Rectal smooth muscle tissue (tissue), 1 donor: ENCODE measurements around the gene KCNC3.
A peak's percentile ranks its signal among the peaks of the same experiment; 100 is the strongest.

Experiments used
- H3K27ac ChIP-seq: one replicate; pipeline ENCODE4 v1.7.0; 2013; ENCODE audit warnings: low read depth, low read length, inconsistent platforms
- H3K27me3 ChIP-seq: one replicate; pipeline ENCODE4 v1.7.0; 2013; ENCODE audit warnings: low read length; ENCODE audit not compliant: control insufficient read depth, insufficient read depth
- H3K36me3 ChIP-seq: one replicate; pipeline ENCODE4 v1.7.0; 2013; ENCODE audit warnings: low read length; ENCODE audit not compliant: control insufficient read depth, insufficient read depth
- H3K4me1 ChIP-seq: one replicate; pipeline ENCODE4 v1.7.0; 2013; ENCODE audit warnings: low read length; ENCODE audit not compliant: control insufficient read depth, insufficient read depth
- H3K4me3 ChIP-seq: one replicate; pipeline ENCODE4 v1.7.0; 2013; ENCODE audit warnings: low read length
- H3K9ac ChIP-seq: one replicate; pipeline ENCODE4 v1.7.0; 2013; ENCODE audit warnings: low read length

KCNC3 gene

GRCh38 chr19:50329146-50329925 lies at the start of gene KCNC3:
Gene KCNC3 (minus strand): TSS chr19:50329377. CDS start chr19:50329082, 295 bp downstream.
- Histone ChIP-seq H3K36me3 (no peaks in the 10 kb centered on the region), H3K4me1 (no peaks in the 10 kb centered on the region), H3K27me3 (peaks cover 34% of the 10 kb centered on the region), H3K9ac (no peak within 1 kb of the TSS), H3K27ac (no peak within 1 kb of the TSS), H3K4me3 (peak within 1 kb of the TSS; percentile 35)

GRCh38 chr19:50378863-50379236 lies 49.7 kb upstream of the KCNC3 start:
- Histone ChIP-seq H3K27ac (no peak overlapping the region), H3K27me3 (no peaks in the 10 kb centered on the region), H3K4me3 (no peak overlapping the region), H3K9ac (no peak overlapping the region), H3K4me1 (no peaks in the 10 kb centered on the region), H3K36me3 (peaks cover 40% of the 10 kb centered on the region)

DNA sequence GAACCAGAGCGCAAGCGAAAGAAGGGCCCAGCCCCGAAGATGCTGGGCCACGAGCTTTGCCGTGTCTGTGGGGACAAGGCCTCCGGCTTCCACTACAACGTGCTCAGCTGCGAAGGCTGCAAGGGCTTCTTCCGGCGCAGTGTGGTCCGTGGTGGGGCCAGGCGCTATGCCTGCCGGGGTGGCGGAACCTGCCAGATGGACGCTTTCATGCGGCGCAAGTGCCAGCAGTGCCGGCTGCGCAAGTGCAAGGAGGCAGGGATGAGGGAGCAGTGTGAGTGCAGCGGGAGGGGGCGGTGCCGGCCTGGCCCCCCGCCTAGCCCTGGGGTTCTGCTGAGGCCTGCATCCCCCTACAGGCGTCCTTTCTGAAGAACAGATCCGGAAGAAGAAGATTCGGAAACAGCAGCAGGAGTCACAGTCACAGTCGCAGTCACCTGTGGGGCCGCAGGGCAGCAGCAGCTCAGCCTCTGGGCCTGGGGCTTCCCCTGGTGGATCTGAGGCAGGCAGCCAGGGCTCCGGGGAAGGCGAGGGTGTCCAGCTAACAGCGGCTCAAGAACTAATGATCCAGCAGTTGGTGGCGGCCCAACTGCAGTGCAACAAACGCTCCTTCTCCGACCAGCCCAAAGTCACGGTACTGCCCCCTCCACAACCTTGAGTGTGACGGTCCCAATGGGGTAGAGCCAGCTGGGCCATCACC lies 49.1 kb upstream of the KCNC3 start:
- H3K27ac ChIP-seq, result no peak overlapping the region
- H3K36me3 ChIP-seq, result peaks cover 40% of the 10 kb centered on the region
- no peak overlapping the region for H3K9ac ChIP-seq
- H3K27me3 ChIP-seq, result no peaks in the 10 kb centered on the region
- no peaks in the 10 kb centered on the region for H3K4me1 ChIP-seq
- H3K4me3 ChIP-seq, result no peak overlapping the region

- Histone ChIP-seq H3K27me3 (no peaks in the 10 kb centered on the region), H3K4me1 (no peaks in the 10 kb centered on the region), H3K27ac (no peak overlapping the region), H3K4me3 (no peak overlapping the region), H3K9ac (no peak overlapping the region), H3K36me3 (peaks cover 38% of the 10 kb centered on the region)
Measured at GRCh38 chr19:50377517-50377916, 48.3 kb upstream of the KCNC3 start.

DNA sequence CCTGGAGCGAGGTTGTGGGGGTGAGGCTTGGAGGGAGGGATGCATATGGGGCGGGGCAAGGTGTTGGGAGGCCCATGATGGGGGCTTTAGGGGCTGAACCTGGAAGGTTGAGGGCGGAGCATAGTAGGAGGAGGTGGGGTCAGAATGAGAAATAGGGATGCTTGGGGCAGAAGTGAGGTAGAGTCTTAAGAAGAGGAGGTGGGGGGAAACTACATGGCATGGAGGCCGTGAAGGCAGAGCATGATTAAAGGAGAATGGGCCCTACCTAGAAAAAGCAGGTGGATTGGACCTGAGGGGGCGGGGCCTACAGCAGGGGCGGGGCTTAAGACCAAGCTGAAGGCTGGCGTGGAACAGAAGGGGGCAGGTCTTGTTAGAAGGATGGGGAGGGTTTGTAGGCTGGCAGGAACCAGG lies 47.9 kb upstream of the KCNC3 start:
- Histone ChIP-seq H3K27ac (no peak overlapping the region), H3K36me3 (peaks cover 36% of the 10 kb centered on the region), H3K27me3 (no peaks in the 10 kb centered on the region), H3K4me1 (no peaks in the 10 kb centered on the region), H3K4me3 (peak overlapping the region; percentile 19), H3K9ac (no peak overlapping the region)

DNA sequence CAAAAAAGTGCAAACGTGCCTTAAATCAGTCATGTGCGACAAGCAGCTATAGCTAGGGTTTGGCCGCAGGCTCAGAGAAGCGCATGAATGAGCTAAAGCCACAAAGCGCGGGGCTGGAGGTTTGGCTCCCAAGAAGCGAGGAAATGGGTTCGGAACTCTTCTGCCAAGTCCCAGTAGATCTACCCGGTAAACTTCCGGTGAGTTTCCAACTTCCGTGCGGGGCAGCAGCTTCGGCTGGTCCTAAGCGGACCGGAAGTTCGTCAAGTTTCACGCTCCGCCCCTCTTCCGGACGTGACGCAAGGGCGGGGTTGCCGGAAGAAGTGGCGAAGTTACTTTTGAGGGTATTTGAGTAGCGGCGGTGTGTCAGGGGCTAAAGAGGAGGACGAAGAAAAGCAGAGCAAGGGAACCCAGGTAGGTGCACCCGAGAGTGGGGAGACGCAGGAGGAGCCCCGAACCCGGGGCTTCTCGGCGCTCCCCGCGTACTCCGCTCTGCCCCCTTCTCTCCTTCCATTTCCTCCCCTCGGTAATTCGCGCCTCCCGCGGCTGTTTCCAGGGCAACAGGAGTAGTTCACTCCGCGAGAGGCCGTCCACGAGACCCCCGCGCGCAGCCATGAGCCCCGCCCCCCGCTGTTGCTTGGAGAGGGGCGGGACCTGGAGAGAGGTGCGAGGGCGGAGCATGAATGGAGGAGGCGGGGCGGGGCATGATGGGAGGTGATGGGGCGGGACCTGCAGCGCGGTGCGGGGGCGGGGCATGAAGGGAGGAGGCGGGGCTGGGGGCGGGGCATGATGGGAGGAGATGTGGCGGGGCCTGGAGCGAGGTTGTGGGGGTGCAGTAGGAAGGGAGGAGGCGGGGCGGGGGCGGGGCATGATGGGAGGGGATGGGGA lies 47.2 kb upstream of the KCNC3 start, which contains the start of gene NR1H2:
Gene NR1H2 (plus strand): TSS at position 292 of the 885 bp plus-strand sequence. CDS start 1,149 bp downstream, outside the sequence.
- Histone ChIP-seq H3K4me1 (no peaks in the 10 kb centered on the region), H3K27ac (peak within 1 kb of the TSS; percentile 99), H3K27me3 (no peaks in the 10 kb centered on the region), H3K9ac (peak within 1 kb of the TSS; percentile 99), H3K36me3 (peaks cover 31% of the 10 kb centered on the region), H3K4me3 (peak within 1 kb of the TSS; percentile 96)

GRCh38 chr19:50371914-50372475 lies 42.8 kb upstream of the KCNC3 start:
- Histone ChIP-seq H3K27me3 (no peaks in the 10 kb centered on the region), H3K9ac (no peak overlapping the region), H3K4me1 (no peaks in the 10 kb centered on the region), H3K27ac (no peak overlapping the region), H3K4me3 (no peak overlapping the region), H3K36me3 (no peaks in the 10 kb centered on the region)

DNA sequence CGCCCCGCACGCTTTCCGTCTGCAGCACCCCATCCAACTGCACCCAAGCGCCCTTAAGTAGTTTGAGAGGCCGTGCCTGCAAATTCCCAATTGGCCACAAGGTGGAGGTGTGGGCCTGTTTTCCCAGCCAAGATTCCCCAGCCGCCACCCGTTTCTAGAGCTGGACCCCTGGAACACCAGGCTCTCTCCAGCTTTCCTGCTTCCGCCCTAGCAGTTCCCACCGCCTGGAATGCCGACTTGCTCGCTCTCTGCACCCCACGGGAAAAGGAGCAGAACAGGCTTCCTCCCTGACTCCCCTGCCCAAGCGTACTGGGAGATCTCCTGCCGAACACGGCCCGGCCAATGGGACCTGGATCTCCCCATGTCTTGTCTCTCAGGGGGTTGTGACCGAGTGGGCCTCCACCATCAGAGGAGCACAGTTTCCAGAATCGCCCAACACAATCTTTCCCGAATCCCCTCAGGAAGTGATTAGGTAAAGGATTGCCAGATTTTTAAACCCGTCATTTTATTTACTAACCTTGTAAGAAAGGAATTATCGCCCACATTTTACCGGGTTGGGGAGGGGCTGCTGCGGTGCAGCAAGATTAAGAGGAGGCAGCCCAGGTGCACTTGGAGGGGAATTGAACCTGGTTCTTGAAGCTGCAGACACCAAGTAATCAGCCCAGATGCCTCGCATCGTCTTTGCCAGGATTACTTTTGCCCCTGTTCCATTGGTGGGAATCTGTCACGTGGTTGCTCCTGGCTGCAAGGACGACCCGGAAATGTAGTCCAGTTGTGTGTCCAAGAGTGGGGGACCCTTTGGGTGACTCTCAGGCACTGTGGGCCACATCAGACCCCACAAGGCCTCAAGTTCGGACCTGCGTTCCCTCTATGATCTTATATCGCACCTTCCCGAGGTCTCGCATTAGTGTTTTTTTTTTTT lies 39.7 kb upstream of the KCNC3 start:
- Histone ChIP-seq H3K4me3 (peak overlapping the region; percentile 84), H3K27ac (peak overlapping the region; percentile 70), H3K4me1 (no peaks in the 10 kb centered on the region), H3K9ac (peak overlapping the region; percentile 78), H3K36me3 (no peaks in the 10 kb centered on the region), H3K27me3 (no peaks in the 10 kb centered on the region)

DNA sequence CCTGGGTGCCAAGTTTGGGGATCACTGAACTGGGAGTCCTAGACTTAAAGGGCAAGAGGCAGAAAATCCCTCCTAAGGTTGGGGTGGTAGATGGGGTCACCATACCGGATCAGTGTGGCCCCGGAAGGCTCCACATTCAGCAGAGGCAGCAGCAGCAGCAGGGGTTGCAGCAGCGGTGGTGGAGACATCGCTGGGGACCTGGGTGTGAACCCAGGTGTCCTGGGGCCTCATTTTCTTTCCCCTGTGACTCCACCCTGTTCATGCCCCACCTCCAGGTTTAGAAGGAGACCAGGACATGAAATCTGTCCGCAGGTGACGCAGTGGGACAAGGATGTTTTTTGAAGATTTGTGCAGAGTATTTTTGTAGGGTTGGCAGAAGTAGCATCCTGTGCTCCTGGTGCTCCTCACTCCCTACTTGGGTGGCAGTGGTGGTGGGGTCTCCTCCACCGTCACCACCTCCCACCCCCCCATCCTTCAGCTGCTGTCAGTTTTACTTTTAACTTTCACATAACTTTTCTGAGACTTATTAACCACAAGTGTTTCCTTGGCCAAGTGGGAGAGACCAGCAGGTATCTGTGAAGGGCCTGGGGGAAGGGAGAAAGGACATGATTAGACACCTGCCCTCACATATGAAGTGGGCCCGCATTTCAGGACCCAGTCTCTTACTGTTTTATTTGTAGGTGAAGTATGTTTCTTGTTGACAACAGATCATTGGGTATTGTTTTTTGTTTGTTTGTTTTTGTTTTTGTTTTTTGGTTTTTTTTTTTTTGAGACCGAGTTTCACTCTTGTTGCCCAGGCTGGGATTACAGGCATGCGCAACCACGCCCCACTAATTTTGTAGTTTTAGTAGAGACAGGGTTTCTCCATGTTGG lies 36.5 kb upstream of the KCNC3 start, which contains the start of gene NAPSA:
Gene NAPSA (minus strand): TSS at position 206 of the 873 bp plus-strand sequence. CDS start 18 bp downstream, at position 188.
- Histone ChIP-seq H3K36me3 (no peaks in the 10 kb centered on the region), H3K4me3 (no peak within 1 kb of the TSS), H3K27ac (no peak within 1 kb of the TSS), H3K4me1 (no peaks in the 10 kb centered on the region), H3K27me3 (no peaks in the 10 kb centered on the region), H3K9ac (no peak within 1 kb of the TSS)

GRCh38 chr19:50362656-50363424 lies 33.7 kb upstream of the KCNC3 start:
- no peak overlapping the region for H3K9ac ChIP-seq
- no peaks in the 10 kb centered on the region for H3K36me3 ChIP-seq
- H3K4me3 ChIP-seq, result no peak overlapping the region
- no peaks in the 10 kb centered on the region for H3K4me1 ChIP-seq
- H3K27me3 ChIP-seq, result no peaks in the 10 kb centered on the region
- no peak overlapping the region for H3K27ac ChIP-seq
